Measurements from ENCODE around the gene PLCH1.

DNA sequence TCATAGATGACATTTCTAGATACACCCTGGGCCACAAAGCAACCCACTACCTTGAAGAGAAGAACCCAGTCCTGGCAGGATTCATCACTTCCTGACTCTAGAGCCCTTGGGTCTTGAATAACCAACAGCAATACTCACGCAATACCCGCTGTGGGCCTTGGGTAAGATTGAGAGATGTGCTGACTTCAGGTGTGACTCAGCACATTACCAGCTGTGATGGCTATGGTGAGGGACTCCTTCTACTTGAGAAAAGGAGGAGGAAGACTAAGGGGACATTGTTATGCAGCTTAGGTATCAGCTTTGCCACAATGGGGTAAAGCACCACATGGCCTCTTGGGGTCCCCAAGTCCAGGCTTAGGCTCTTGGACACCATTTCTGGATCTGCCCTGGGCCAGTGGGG, 46.3 kb upstream of the PLCH1 start:
- TF ChIP-seq, protein P1, sequence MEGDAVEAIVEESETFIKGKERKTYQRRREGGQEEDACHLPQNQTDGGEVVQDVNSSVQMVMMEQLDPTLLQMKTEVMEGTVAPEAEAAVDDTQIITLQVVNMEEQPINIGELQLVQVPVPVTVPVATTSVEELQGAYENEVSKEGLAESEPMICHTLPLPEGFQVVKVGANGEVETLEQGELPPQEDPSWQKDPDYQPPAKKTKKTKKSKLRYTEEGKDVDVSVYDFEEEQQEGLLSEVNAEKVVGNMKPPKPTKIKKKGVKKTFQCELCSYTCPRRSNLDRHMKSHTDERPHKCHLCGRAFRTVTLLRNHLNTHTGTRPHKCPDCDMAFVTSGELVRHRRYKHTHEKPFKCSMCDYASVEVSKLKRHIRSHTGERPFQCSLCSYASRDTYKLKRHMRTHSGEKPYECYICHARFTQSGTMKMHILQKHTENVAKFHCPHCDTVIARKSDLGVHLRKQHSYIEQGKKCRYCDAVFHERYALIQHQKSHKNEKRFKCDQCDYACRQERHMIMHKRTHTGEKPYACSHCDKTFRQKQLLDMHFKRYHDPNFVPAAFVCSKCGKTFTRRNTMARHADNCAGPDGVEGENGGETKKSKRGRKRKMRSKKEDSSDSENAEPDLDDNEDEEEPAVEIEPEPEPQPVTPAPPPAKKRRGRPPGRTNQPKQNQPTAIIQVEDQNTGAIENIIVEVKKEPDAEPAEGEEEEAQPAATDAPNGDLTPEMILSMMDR (IDR thresholded peaks at IDR 0.05): no peak
- TF ChIP-seq ZFX (IDR thresholded peaks at IDR 0.05; ENCODE audit: borderline replicate concordance): no peak

Measured in 22Rv1 (cell line).